Measurements from ENCODE around the gene SLC25A41.
A peak's percentile ranks its signal among the peaks of the same experiment; 100 is the strongest.

SLC25A41 gene

GRCh38 chr19:6433663-6434062 is at the start of gene SLC25A41:
Gene SLC25A41, minus strand, starts transcription at chr19:6433763. Its CDS starts 70 bp downstream, at chr19:6433693.
- no peak for TF ChIP-seq CTCF (conservative IDR thresholded peaks at IDR 0.05)
- no peak within 1 kb of the TSS for H3K27ac ChIP-seq

- no peak overlapping the region for H3K27ac ChIP-seq
- TF ChIP-seq CTCF (conservative IDR thresholded peaks at IDR 0.05): no peak
Observed at GRCh38 chr19:6483235-6483634, 49.7 kb upstream of the SLC25A41 start.

GRCh38 chr19:6482343-6482686 is 48.8 kb upstream of the SLC25A41 start:
- no peak for TF ChIP-seq CTCF (conservative IDR thresholded peaks at IDR 0.05)
- no peak overlapping the region for H3K27ac ChIP-seq

GRCh38 chr19:6481541-6482342 is 48.2 kb upstream of the SLC25A41 start, which contains the start of gene DENND1C:
Gene DENND1C, minus strand, starts transcription at chr19:6481787. Its CDS starts 92 bp downstream, at chr19:6481695.
- peak; percentile 39 for TF ChIP-seq CTCF (conservative IDR thresholded peaks at IDR 0.05)
- H3K27ac ChIP-seq: no peak within 1 kb of the TSS

- no peak overlapping the region for H3K27ac ChIP-seq
- TF ChIP-seq CTCF (conservative IDR thresholded peaks at IDR 0.05): no peak
Observed at GRCh38 chr19:6480848-6481415, 47.4 kb upstream of the SLC25A41 start.

GRCh38 chr19:6479836-6480398 is 46.4 kb upstream of the SLC25A41 start:
- no peak for TF ChIP-seq CTCF (conservative IDR thresholded peaks at IDR 0.05)
- H3K27ac ChIP-seq: no peak overlapping the region

- no peak for TF ChIP-seq CTCF (conservative IDR thresholded peaks at IDR 0.05)
- H3K27ac ChIP-seq: no peak overlapping the region
Observed at GRCh38 chr19:6478815-6479214, 45.3 kb upstream of the SLC25A41 start.
